HG03571 (cell line): ENCODE data around the gene ABR.

Experiments used
- ATAC-seq: cut with Tn5 transposase; IDR thresholded peaks from one replicate; pipeline ENCODE4 v1.9.1; 2021; ENCODE audit not compliant: unreplicated experiment

ABR gene

GRCh38 chr17:1012823-1013728 lies 166.7 kb downstream of the ABR start:
- ATAC-seq = no peak

GRCh38 chr17:1011760-1012735 lies 167.7 kb downstream of the ABR start:
- no peak for ATAC-seq

- ATAC-seq = no peak
Observed at GRCh38 chr17:1011138-1011537, 168.6 kb downstream of the ABR start.

- ATAC-seq = no peak
Observed at GRCh38 chr17:1010586-1010985, 169.2 kb downstream of the ABR start.

GRCh38 chr17:1010086-1010450 lies 169.7 kb downstream of the ABR start:
- no peak for ATAC-seq

GRCh38 chr17:1009229-1010085 lies 170.3 kb downstream of the ABR start:
- no peak for ATAC-seq

GRCh38 chr17:1008008-1008761 lies 171.6 kb downstream of the ABR start:
- ATAC-seq = no peak

- ATAC-seq = no peak
Observed at GRCh38 chr17:1007310-1008007, 172.3 kb downstream of the ABR start.

- ATAC-seq = no peak
Observed at GRCh38 chr17:1006054-1006453, 173.7 kb downstream of the ABR start.

GRCh38 chr17:1005361-1005946 lies 174.3 kb downstream of the ABR start:
- ATAC-seq = no peak

GRCh38 chr17:1004769-1005295 lies 174.9 kb downstream of the ABR start:
- no peak for ATAC-seq

GRCh38 chr17:1003972-1004768 lies 175.6 kb downstream of the ABR start:
- no peak for ATAC-seq

- no peak for ATAC-seq
Observed at GRCh38 chr17:1003633-1003971, 176.2 kb downstream of the ABR start.

- no peak for ATAC-seq
Observed at GRCh38 chr17:1002771-1003555, 176.8 kb downstream of the ABR start.

GRCh38 chr17:1002412-1002753 lies 177.4 kb downstream of the ABR start:
- no peak for ATAC-seq

- ATAC-seq = no peak
Observed at GRCh38 chr17:1001640-1002411, 178.0 kb downstream of the ABR start.
